ENCODE results near the gene PTGIS.

The PTGIS gene

GRCh38 chr20:49558826-49559225 lies 9.1 kb downstream of the PTGIS start:
- no peak for DNase-seq

GRCh38 chr20:49557449-49557848 lies 10.5 kb downstream of the PTGIS start:
- no peak for DNase-seq

- DNase-seq, result no peak
Observed at GRCh38 chr20:49556621-49557020, 11.3 kb downstream of the PTGIS start.

- DNase-seq, result no peak
Observed at GRCh38 chr20:49549801-49550551, 18.0 kb downstream of the PTGIS start.

- DNase-seq, result no peak
Observed at GRCh38 chr20:49548371-49548947, 19.5 kb downstream of the PTGIS start.

GRCh38 chr20:49545572-49545971 lies 22.4 kb downstream of the PTGIS start:
- no peak for DNase-seq

- DNase-seq, result no peak
Observed at GRCh38 chr20:49544535-49544934, 23.4 kb downstream of the PTGIS start.

- no peak for DNase-seq
Observed at GRCh38 chr20:49543858-49544437, 24.0 kb downstream of the PTGIS start.

GRCh38 chr20:49543071-49543857 lies 24.7 kb downstream of the PTGIS start:
- DNase-seq, result no peak

GRCh38 chr20:49542514-49542991 lies 25.4 kb downstream of the PTGIS start:
- DNase-seq, result no peak

GRCh38 chr20:49541733-49542513 lies 26.0 kb downstream of the PTGIS start:
- peak; percentile 49 to 75 for DNase-seq

GRCh38 chr20:49540687-49541435 lies 27.1 kb downstream of the PTGIS start:
- DNase-seq, result no peak

- no peak for DNase-seq
Observed at GRCh38 chr20:49540232-49540620, 27.7 kb downstream of the PTGIS start.

GRCh38 chr20:49539481-49540231 lies 28.3 kb downstream of the PTGIS start:
- peak in 1 of 2 experiments; percentile 4 for DNase-seq

GRCh38 chr20:49538950-49539349 lies 29.0 kb downstream of the PTGIS start:
- DNase-seq, result no peak

GRCh38 chr20:49534255-49534712 lies 33.7 kb downstream of the PTGIS start:
- peak; percentile 62 to 70 for DNase-seq

GRCh38 chr20:49532285-49532946 lies 35.5 kb downstream of the PTGIS start:
- no peak for DNase-seq

GRCh38 chr20:49529470-49529869 lies 38.5 kb downstream of the PTGIS start:
- no peak for DNase-seq

- DNase-seq, result no peak
Observed at GRCh38 chr20:49526568-49526967, 41.4 kb downstream of the PTGIS start.

GRCh38 chr20:49526056-49526455 lies 41.9 kb downstream of the PTGIS start:
- no peak for DNase-seq

All from NCI-H2081 (cell line).